GM18907 (cell line): ENCODE results near the gene PLCXD1.
"Not testable (repeated sequence)": the region's sequence is repeated elsewhere in the genome, so short reads cannot be mapped to it uniquely, and the experiment has no call there.

Experiments
- ATAC-seq: cut with Tn5 transposase; IDR thresholded peaks from one replicate; pipeline ENCODE4 v1.9.1; 2021; ENCODE audit warnings: mild to moderate bottlenecking, moderate library complexity; ENCODE audit not compliant: unreplicated experiment

PLCXD1 gene

GRCh38 chrX:291411-291901 lies 10.3 kb downstream of the PLCXD1 start:
- no peak for ATAC-seq

- no peak for ATAC-seq
Measured at GRCh38 chrX:292900-293897, 12.0 kb downstream of the PLCXD1 start.

GRCh38 chrX:295136-295535 lies 14.0 kb downstream of the PLCXD1 start:
- ATAC-seq: no peak

- no peak for ATAC-seq
Measured at GRCh38 chrX:298993-299392, 17.8 kb downstream of the PLCXD1 start.

GRCh38 chrX:300334-300733 lies 19.2 kb downstream of the PLCXD1 start:
- ATAC-seq: no peak

GRCh38 chrX:302975-303374 lies 21.8 kb downstream of the PLCXD1 start:
- ATAC-seq: no peak

- not testable (repeated sequence) for ATAC-seq
Measured at GRCh38 chrX:305781-306613, 24.8 kb downstream of the PLCXD1 start.

- not testable (repeated sequence) for ATAC-seq
Measured at GRCh38 chrX:306614-307251, 25.6 kb downstream of the PLCXD1 start.

- no peak for ATAC-seq
Measured at GRCh38 chrX:307261-308111, 26.3 kb downstream of the PLCXD1 start.

GRCh38 chrX:308821-309520 lies 27.8 kb downstream of the PLCXD1 start:
- ATAC-seq: no peak

- ATAC-seq: no peak
Measured at GRCh38 chrX:310621-311155, 29.5 kb downstream of the PLCXD1 start.

- no peak for ATAC-seq
Measured at GRCh38 chrX:311156-312129, 30.3 kb downstream of the PLCXD1 start.

- no peak for ATAC-seq
Measured at GRCh38 chrX:312621-313331, 31.6 kb downstream of the PLCXD1 start.

GRCh38 chrX:313546-313945 lies 32.4 kb downstream of the PLCXD1 start:
- no peak for ATAC-seq

- ATAC-seq: no peak
Measured at GRCh38 chrX:314049-314448, 32.9 kb downstream of the PLCXD1 start.

GRCh38 chrX:314781-315595 lies 33.8 kb downstream of the PLCXD1 start:
- no peak for ATAC-seq
